HG03175 (cell line): ENCODE results near the gene PEX12.
"Not testable (repeated sequence)": the region's sequence is repeated elsewhere in the genome, so short reads cannot be mapped to it uniquely, and the experiment has no call there.

Experiments
- ATAC-seq: cut with Tn5 transposase; IDR thresholded peaks from one replicate; pipeline ENCODE4 v1.9.1; 2021; ENCODE audit warnings: mild to moderate bottlenecking, moderate library complexity; ENCODE audit not compliant: unreplicated experiment

The PEX12 gene

GRCh38 chr17:35537601-35538141 is 40.7 kb downstream of the PEX12 start, which contains the start of gene SLFN12L:
Gene SLFN12L, minus strand, starts transcription at chr17:35537678. Its CDS starts 15,314 bp downstream, at chr17:35522364.
- no peak for ATAC-seq

- no peak for ATAC-seq
Observed at GRCh38 chr17:35536664-35537171, 41.7 kb downstream of the PEX12 start.

DNA sequence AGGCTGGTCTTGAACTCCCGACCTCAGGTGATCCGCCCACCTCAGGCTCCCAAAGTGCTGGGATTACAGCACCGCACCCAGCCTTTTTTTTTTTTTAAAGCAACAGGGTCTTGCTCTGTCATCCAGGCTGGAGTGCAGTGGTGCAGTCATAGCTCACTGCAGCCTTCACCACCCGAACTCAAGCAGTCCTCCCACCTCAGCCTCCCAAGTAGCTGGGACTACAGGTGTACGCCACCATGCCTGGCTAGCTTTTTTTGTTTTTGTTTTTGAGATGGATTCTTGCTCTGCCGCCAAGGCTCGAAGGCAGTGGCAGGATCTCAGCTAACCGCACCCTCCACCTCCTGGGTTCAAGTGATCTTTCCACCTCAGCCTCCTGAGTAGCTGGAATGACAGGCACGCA is 43.0 kb downstream of the PEX12 start:
- ATAC-seq = not testable (repeated sequence)

DNA sequence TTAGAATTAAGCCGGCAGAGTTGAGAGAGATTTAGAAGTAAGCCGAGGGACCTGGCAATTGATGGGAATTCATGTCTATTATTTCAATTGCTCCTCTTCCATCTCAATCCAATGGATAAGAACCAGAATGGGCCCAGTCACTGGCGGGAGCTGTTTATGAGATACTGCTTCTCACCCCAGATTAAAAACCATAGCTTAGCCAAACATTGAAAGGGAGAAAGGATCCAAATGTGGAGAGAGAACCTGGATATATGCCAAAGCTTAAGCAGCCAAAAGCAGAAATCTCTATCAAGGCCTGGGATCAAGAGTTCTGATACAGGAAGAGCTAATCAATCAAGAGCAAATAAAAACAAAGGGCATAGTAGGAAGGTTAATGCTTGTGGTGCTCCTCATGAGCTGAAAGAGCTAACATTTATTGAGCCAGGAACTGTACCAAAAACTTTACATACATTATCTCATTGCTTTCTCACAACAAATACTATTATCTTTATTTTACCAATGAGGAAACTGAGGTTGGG is 43.7 kb downstream of the PEX12 start:
- no peak for ATAC-seq

DNA sequence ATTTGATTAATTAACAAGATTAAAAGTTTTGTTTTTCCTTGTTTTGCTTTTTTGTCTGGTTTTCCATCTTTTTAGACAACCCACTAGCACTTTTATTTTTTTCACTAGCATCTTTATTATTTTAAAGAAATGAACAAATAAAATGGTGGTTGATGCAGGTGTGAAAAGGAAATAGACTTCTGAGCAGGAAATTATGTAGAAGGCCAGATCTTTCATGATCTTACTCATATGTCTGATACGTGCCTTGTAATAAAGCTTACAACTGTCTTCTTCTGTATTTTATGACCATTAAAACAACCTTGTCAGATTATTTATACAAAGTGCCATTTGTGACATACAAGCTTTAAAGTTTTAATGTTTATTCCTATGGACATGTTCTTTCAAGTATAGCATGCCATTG is 47.2 kb downstream of the PEX12 start:
- no peak for ATAC-seq

DNA sequence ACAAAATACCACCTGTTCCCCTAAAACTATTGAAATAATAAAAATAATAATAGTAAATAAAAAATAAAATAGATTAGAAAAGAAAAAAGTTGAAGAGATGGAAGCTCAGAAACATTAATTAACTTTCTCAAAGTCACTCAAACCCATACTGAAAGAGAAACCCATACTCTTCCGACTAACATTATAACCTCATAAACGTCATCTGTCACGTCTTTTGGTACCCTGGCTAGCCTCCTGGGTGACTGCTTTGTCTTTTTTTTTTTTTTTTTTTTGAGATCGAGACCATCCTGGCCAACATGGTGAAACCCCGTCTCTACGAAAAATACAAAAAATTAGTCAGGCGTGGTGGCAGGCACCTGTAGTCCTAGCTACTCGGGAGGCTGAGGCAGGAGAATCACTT is 48.5 kb downstream of the PEX12 start:
- ATAC-seq = no peak

- ATAC-seq = not testable (repeated sequence)
Observed at GRCh38 chr17:35529326-35529725, 49.0 kb downstream of the PEX12 start.
